Motor neuron (in vitro differentiated cells): ENCODE results near the gene MAP4K5. TPM values are rescaled to one million over a fixed set of nuclear protein-coding genes. Genes with fewer than 3 reads are reported as not detected.

Source experiments
- ATAC-seq, 8 experiments: fragments of 200-7000 bp; cut with Tn5 transposase; replicated peaks in 6 of 8; 2 replicates each; pipeline ENCODE4 v1.8.0; 2021; ENCODE audit warnings: mild to moderate bottlenecking in 8 of 8, moderate library complexity in 8 of 8
- H3K27ac ChIP-seq, 2 donors: fragments of 250-450 bp; sonication (Bioruptor Pico); 2 replicates each; pipeline ENCODE4 v1.9.0; 2021; ENCODE audit warnings: antibody characterized with exemption in 2 of 2, mild to moderate bottlenecking in 2 of 2, moderate library complexity in 1 of 2
- H3K4me1 ChIP-seq, 2 donors: fragments of 250-450 bp; sonication (Bioruptor Pico); replicated peaks in 1 of 2; 2 replicates each; pipeline ENCODE4 v1.6.1; 2021; ENCODE audit warnings: antibody characterized with exemption in 2 of 2, mild to moderate bottlenecking in 2 of 2, moderate library complexity in 1 of 2
- H3K4me3 ChIP-seq, 5 donors: fragments of 250-450 bp; sonication (Bioruptor Pico); 2 replicates each; pipeline ENCODE4 v1.9.0; 2021; ENCODE audit warnings: antibody characterized with exemption in 5 of 5, mild to moderate bottlenecking in 5 of 5, moderate library complexity in 4 of 5
- WGBS, 10 experiments: fragments of 450-650 bp; shearing (Covaris generic); methylation state at CpG; one replicate each; pipeline ENCODE4 v1.0.0; 2022; 5-methylcytosine and 5-hydroxymethylcytosine counted together
- in situ Hi-C, 9 experiments: fragments of 400-800 bp; cut with MboI; loops; one replicate each; pipeline ENCODE4 v1.15.0; 2021; ENCODE audit warnings: low sequenced_read_pairs in 9 of 9, low pct_unique_long_range_greater_than_20kb in 2 of 9; ENCODE audit not compliant: unreplicated experiment in 9 of 9
- total RNA-seq, 8 experiments: library from RNA; unstranded; fragments of 300-600 nt; gene quantifications; 2 replicates each; pipeline versions ENCODE4 v1.2.3 to v1.2.4, GENCODE V29; 2022

The MAP4K5 gene
- total RNA-seq, 8 experiments from 2014 or later = 31.6 to 69.8 (median 43.0) TPM

DNA sequence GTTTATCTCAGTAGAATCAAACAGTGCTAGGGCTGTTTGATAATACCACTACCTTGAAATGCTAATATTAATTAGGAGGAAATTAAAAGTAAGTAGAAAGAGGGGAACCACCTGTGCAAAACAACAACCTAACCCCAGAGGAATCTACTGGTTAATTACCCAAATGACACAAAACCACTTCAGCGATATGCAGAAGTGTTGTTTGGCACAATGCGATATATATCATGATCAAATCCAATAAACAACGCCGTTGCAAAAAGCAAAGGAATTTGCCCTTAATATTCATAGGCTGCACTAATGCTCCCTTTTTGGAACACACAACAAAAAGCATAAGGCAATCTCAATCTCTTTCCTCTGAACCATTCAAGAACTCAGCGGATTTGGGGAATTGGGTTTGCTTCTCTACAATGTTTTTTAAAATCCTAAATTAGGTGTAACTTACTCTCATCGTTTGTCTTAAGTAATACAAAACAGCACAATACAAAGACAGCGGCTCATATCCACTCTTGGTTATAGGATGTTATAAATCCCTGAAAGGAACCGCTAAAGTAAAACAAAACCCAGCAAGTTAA is 1.5 kb downstream of the MAP4K5 start:
- H3K4me3 ChIP-seq = peak overlapping the region; percentile 55 to 95 (median 80)
- no peak overlapping the region for H3K27ac ChIP-seq
- in situ Hi-C loops = loop anchor here in 4 of 9 experiments (10.0 to 25.0 kb wide), 3 partner anchors 194 to 219 kb away; partner anchors contain the start of genes DMAC2L (in 2 of the 4) and L2HGDH (in 2 of the 4)
- 0 to 57% (median 22%) methylated on average over 1 to 8 of the region's 8 CpGs; no CpG with 5 or more reads in 1 of the 10 experiments for WGBS, 10 experiments
- no peak for ATAC-seq
- peaks cover 7 to 15% of the 10 kb centered on the region in 2 donors for H3K4me1 ChIP-seq

DNA sequence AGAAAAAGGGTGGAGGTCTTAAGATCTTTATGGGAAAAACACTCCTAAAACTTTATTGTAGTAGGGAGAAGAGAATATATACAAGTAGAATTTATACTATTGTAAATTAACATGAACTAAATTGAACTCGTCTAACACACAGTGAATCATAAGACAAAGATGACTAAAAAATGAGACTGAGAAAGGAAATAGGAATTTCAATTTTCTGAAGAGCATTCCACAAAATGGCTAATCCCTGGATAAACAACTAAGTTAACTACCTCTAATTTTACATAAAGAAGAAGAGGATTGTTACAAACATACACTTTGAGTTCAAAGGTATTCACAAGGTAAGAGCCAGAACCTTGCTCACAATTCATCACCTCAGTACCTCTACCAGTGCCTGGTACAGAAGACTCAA is 2.0 kb downstream of the MAP4K5 start:
- 0 to 50% (median 18%) methylated on average over 1 of the region's 1 CpG; no CpG with 5 or more reads in 3 of the 10 experiments for WGBS, 10 experiments
- H3K4me3 ChIP-seq = peak overlapping the region; percentile 55 to 95 (median 80)
- H3K27ac ChIP-seq = no peak overlapping the region
- in situ Hi-C loops = loop anchor here in 4 of 9 experiments (10.0 to 25.0 kb wide), 3 partner anchors 193 to 218 kb away; partner anchors contain the start of genes DMAC2L (in 2 of the 4) and L2HGDH (in 2 of the 4)
- no peak for ATAC-seq
- peaks cover 7 to 15% of the 10 kb centered on the region in 2 donors for H3K4me1 ChIP-seq

DNA sequence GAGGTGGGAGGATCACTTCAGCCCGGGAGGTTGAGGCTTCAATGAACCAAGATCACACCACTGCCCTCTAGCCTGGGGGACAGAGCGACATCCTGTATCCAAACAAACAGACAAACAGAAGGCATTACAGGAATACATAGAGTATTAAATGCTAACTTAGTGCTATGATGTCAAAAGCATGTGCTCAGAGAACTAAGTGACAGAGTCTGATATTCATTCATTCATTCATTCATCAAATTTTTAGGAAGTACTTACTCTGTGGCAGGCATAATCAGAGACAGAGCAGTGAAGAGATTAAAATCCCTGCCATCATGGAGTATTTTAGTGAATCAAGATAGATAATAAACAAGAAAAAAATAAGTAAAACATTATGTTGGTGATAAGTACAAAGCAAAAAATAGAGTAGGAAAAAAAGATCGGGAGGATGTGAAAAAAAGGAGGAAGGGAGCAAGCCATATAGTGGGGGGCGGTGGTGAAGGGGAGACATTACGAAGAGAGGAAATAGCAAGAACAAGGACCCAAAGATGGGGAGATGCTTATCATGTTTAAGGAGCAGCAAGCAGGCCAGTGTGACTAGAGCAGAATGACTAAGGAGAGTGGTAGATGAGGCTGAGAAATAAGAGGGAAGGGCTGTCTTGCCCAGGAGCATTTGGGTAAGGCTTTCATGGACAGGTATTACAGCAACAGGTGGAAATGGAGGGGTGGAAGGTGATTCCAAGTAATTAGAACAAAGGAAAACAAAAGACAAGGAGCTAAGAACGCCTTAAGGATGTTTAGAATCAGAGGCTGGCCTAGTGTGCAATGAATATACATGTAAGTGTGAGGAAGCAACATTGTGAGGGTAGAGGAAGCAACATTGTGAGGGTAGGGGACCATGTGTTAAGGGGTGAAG is 2.8 kb downstream of the MAP4K5 start:
- Histone ChIP-seq H3K27ac (no peak overlapping the region), H3K4me1 (peaks cover 7 to 15% of the 10 kb centered on the region in 2 donors), H3K4me3 (peak overlapping the region in 3 of 5 donors; percentile 75 to 89 (median 80))
- in situ Hi-C loops = loop anchor here in 5 of 9 experiments (10.0 to 25.0 kb wide), 3 partner anchors 192 to 217 kb away; partner anchors contain the start of genes DMAC2L (in 2 of the 5) and L2HGDH (in 2 of the 5)
- 53 to 93% (median 81%) methylated on average over 3 to 6 of the region's 6 CpGs; no CpG with 5 or more reads in 2 of the 10 experiments for WGBS, 10 experiments
- no peak for ATAC-seq

DNA sequence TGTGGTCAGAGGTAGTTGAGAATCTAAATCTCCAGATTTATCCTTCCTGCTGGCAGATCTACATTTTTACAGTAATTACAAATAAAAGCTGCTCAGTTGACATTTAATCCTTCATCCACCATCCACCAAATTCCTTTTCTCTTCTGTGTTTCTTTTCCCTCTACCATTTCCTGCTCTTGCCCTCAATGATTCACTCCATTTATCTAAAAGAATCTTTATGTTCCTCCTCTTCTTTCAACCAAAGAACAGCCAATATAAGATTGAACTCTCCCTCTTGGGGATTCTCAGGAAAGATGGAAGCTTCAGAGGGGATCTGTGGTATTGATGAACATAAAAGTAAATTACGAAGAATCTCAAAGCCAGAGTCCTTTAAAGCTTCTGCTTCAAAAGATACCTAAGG is 4.4 kb downstream of the MAP4K5 start:
- no peak for ATAC-seq
- Histone ChIP-seq H3K4me1 (peaks cover 6 to 15% of the 10 kb centered on the region in 2 donors), H3K27ac (no peak overlapping the region), H3K4me3 (no peak overlapping the region)
- in situ Hi-C loops = loop anchor here in 4 of 9 experiments (10.0 to 25.0 kb wide), 3 partner anchors 191 to 216 kb away; partner anchors contain the start of genes DMAC2L (in 2 of the 4) and L2HGDH (in 2 of the 4)
- 56 to 100% (median 94%) methylated on average over 1 of the region's 1 CpG; no CpG with 5 or more reads in 3 of the 10 experiments for WGBS, 10 experiments

DNA sequence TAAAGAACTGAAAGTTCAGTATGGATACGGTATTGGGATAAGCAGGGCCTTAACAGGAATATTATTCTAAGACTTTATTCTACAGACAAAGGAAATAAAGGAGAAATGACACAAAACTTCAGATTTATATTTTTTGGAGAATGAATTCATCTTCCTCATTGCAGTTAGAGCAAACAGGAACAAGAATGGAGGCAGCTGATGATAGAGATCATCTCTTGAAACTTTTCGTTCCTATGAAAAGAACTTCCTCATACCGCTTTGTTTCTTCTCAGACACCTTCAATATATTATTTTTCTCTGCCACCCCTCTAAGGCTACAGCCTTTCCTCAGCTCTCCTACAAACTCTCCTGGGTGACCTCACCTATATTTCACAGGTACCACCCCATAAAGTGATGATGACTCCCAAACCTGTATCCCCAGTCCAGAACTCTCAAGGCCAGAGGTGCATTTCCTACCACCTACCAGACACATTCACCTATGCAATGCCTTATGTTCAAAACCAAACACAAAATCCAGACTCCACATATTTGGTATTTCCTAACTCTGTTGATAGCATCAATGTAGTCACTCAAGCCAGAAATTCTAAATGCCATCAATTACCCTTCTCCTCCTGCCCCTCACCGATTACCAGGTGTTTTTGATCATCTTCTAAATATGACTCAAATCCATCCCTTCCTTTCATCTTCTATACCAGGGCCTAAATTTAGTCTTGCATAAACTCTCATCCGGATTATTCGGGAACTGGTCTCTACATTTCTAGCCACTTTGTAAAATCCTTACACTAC is 7.4 kb downstream of the MAP4K5 start:
- WGBS, 10 experiments = 64 to 100% (median 90%) methylated on average over 3 to 6 of the region's 6 CpGs
- in situ Hi-C loops = loop anchor here in 4 of 9 experiments (10.0 to 25.0 kb wide), 3 partner anchors 188 to 213 kb away; partner anchors contain the start of genes DMAC2L (in 2 of the 4) and L2HGDH (in 2 of the 4)
- ATAC-seq = no peak
- Histone ChIP-seq H3K27ac (no peak overlapping the region), H3K4me3 (no peak overlapping the region), H3K4me1 (peaks cover 2 to 9% of the 10 kb centered on the region in 2 donors)

DNA sequence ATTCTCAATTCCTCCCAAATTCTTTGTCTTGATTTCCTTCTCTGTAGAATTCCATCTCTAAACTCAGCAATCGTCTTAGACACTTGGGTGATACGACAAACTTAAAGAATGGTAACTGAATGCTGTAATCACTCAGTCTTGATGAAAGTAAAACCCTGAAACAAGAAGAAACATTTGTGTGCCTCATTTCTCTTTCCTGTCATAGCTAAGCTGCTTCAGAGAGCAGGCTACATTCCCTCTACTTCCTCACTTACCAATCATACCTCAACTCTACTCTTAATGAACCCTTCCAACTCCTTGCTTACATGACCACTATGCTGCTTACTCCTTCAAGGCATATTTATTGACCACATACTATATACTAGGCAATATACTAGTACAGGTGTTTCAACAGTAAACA is 8.3 kb downstream of the MAP4K5 start:
- 71 to 97% (median 84%) methylated on average over 2 of the region's 2 CpGs; no CpG with 5 or more reads in 4 of the 10 experiments for WGBS, 10 experiments
- peaks cover under 1 to 3% of the 10 kb centered on the region in 2 donors for H3K4me1 ChIP-seq
- H3K27ac ChIP-seq = no peak overlapping the region
- in situ Hi-C loops = loop anchor here in 1 of 9 experiments (10.0 kb wide), 1 partner anchor 199 kb away; no protein-coding TSS in a partner anchor
- ATAC-seq = no peak
- H3K4me3 ChIP-seq = no peak overlapping the region

DNA sequence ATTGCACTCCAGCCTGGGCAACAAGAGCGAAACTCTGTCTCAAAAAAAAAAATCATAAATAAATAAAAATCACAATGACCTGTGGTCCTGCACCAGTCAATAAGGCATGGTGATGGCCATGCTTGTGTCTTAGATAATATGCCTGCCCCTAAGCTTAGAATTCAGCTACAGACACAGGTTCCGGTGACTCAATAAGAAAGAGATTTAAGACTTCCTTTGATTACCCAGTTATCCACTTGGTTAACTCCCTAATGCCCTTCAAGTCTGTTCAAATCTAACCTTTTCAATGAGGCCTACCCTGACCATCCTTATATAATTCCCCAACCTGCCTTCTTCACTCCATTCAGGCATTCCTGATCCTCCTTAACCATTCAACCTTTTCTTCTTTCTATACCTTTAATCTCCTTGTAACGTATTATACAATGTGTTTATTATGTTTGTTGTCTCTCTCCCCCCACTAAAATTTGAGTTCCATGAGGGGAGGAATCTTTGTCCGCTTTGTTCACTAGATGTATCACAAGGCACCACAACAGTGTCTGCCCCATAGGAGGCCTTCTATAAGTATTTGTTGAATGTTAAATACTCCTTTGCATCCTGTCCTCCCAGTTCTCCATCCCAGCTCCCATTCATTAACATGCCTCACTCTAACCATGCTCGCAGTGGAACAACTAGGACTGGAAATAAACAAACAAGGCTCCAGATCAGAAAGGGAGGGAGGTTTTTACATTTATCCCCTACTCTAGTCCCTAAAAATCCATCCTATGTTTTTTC is 8.9 kb downstream of the MAP4K5 start:
- in situ Hi-C loops = loop anchor here in 1 of 9 experiments (10.0 kb wide), 1 partner anchor 199 kb away; no protein-coding TSS in a partner anchor
- Histone ChIP-seq H3K4me1 (peaks cover 0 to 3% of the 10 kb centered on the region in 2 donors), H3K4me3 (no peak overlapping the region), H3K27ac (no peak overlapping the region)
- no peak for ATAC-seq
- 89 to 100% (median 95%) methylated on average over 1 to 5 of the region's 5 CpGs; no CpG with 5 or more reads in 1 of the 10 experiments for WGBS, 10 experiments

DNA sequence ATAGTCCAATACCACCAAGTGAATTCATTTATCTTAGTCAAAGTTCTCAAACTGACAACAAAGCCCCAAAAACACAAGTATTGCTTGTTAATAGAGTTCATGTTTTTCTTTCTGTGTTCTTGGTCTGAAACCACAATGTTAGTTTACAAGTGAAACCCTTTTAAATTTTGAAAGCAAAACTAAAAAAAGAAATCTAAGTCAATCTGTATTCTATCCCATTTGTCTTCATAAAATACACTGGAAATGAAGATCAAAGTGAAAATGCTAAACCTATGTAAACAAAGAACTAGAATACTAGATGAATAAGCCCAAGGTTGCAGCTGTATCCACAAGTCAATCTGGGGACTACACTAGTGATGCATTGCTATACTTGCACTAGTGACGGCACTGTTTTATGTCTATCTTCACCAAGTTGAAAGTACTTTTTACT is 10.4 kb downstream of the MAP4K5 start:
- no peak overlapping the region for H3K4me3 ChIP-seq
- no peak overlapping the region for H3K27ac ChIP-seq
- in situ Hi-C loops = loop anchor here in 1 of 9 experiments (10.0 kb wide), 1 partner anchor 197 kb away; no protein-coding TSS in a partner anchor
- WGBS, 10 experiments = 13 to 100% (median 80%) methylated on average over 1 of the region's 1 CpG
- ATAC-seq = peak in 3 of 8 experiments; percentile 31 to 76 (median 62)
- H3K4me1 ChIP-seq = no peaks in the 10 kb centered on the region

DNA sequence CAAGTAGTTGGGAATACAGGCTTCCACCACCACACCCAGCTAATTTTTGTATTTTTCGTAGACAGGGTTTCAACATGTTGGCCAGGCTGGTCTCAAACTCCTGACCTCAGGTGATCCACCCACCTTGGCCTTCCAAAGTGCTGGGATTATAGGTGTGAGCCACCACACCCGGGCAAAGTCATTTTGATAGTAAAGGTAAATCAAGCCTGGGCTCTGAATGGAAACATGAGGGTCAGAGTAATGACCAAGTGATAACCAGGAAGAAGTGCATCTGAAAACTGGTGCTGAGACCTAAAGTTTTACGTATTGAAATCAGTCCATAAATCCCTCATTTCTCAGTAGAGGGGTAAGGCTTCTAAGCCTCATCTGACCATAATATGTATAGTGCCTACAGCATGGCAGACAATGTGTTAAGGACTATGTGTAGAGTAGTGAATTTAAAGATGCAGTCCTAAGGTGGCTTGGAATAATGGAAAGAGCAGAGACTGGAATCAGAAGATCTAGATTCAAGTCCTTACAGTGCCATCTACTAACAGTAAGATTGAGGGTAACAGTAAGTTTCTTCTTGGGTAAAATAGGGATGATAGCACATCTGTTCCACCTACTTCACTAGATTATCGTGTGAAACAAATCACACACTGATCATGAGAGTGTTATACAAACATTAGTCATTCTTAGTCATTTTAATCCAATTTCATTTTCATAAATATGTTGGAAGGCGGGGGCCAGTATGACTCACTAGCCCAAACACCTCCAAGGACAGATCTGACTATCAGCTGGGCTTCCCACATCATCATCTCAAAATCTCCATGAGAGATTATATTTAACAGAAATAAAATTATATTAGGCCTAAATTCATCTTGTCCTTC is 11.2 kb downstream of the MAP4K5 start:
- Histone ChIP-seq H3K4me3 (no peak overlapping the region), H3K27ac (no peak overlapping the region), H3K4me1 (no peaks in the 10 kb centered on the region)
- peak in 6 of 8 experiments; percentile 36 to 96 (median 91) for ATAC-seq
- in situ Hi-C loops = loop anchor here in 1 of 9 experiments (10.0 kb wide), 1 partner anchor 196 kb away; no protein-coding TSS in a partner anchor
- 28 to 100% (median 80%) methylated on average over 1 to 5 of the region's 5 CpGs; no CpG with 5 or more reads in 1 of the 10 experiments for WGBS, 10 experiments

DNA sequence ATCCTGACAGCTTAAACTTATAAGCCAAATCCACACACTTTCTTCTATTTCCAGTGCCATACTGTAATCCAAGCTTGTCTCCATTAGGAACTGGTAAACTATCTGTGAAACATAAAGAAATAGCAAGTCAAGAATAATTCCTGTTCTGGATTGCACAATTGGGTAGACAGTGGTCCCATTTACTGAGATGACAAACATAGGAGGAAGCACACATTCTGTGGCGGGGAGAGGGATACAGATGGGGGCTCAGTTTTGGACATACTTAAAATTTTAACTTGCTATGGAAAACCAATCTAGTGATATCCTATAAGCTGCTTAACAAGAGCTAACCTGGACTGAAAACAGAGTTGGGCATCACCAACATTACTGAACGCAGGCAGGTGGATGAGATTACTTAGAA is 16.3 kb downstream of the MAP4K5 start:
- Histone ChIP-seq H3K4me3 (no peak overlapping the region), H3K27ac (no peak overlapping the region), H3K4me1 (no peaks in the 10 kb centered on the region)
- in situ Hi-C loops = no loop called here
- ATAC-seq = no peak
- WGBS, 10 experiments = 85 to 100% (median 100%) methylated on average over 1 to 2 of the region's 2 CpGs; no CpG with 5 or more reads in 1 of the 10 experiments

DNA sequence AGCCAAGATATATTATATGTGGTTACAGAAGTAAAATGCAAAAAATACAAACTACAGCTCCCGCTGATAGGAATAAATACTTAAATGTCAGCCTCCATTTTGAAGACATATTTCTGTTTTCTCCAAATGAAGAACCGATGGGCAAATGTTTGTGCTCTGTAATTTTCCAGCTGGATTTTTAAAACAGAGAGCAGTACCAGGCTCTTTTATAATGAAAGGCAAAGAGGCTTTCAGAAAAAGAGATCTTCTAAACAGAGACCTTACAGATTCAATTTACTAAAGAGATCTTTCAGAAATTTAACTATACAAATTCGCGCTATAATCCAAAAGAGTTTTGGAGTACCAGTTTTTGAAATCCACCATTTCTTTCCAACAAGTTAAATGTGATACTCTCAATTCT is 19.9 kb downstream of the MAP4K5 start:
- no peak for ATAC-seq
- in situ Hi-C loops = no loop called here
- no peaks in the 10 kb centered on the region for H3K4me1 ChIP-seq
- 92 to 100% (median 100%) methylated on average over 2 to 4 of the region's 4 CpGs; no CpG with 5 or more reads in 1 of the 10 experiments for WGBS, 10 experiments
- H3K27ac ChIP-seq = no peak overlapping the region
- H3K4me3 ChIP-seq = no peak overlapping the region
